Measurements from ENCODE around the gene PARD6B.
"Not testable (repeated sequence)": the region's sequence is repeated elsewhere in the genome, so short reads cannot be mapped to it uniquely, and the experiment has no call there.

The PARD6B gene

DNA sequence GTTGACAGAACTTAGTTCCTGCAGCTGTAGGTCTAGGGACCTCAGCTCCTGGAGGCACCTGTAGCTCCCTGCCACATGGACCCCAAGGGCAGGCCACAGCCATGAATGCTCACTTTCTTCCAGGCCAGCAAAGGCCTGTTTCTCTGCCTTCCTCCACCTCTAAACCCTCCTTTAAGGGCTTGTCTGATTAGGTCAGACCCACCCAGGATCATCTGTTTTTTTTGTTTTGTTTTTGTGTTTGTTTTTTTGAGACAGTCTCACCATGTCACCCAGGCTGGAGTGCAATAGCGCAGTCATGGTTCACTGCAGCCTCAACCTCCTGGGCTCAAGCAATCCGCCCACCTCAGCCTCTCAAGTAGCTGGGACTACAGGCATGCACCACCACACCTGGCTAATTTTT is 52.0 kb downstream of the PARD6B start:
- Mint-ChIP-seq H3K4me3 (no peak overlapping the region), H3K4me1 (no peaks in the 10 kb centered on the region), H3K27ac (no peak overlapping the region), H3K27me3 (peaks cover 1% of the 10 kb centered on the region), H3K9me3 (no peaks in the 10 kb centered on the region), H3K36me3 (ENCODE audit: low read depth) (no peaks in the 10 kb centered on the region)
- ATAC-seq: no peak
- no peak for DNase-seq

DNA sequence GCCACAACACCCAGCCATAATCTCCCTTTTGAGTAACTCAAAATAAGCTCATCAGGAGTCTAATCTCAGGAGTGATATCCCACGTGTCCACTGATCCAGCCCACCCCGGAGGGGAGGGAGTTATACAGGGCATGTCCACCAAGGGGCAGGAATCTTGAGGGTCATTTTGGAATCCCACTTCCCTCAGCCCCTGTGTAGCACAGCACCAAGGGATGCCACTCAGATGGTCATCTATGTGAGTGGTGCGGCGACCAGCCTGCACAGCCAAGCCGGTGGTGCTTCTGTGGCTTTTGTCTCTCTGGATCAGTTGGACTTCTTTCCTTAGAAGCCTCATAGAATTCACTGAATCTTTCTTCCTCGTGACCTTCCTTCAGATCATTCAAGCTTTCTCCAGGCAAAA is 52.5 kb downstream of the PARD6B start:
- ATAC-seq: no peak
- no peak overlapping the region for H3K27ac Mint-ChIP-seq
- peaks cover 1% of the 10 kb centered on the region for H3K27me3 Mint-ChIP-seq
- H3K4me3 Mint-ChIP-seq: no peak overlapping the region
- H3K36me3 Mint-ChIP-seq (ENCODE audit: low read depth): no peaks in the 10 kb centered on the region
- no peaks in the 10 kb centered on the region for H3K4me1 Mint-ChIP-seq
- H3K9me3 Mint-ChIP-seq: no peaks in the 10 kb centered on the region
- DNase-seq: no peak

GRCh38 chr20:50784464-50784863 is 53.1 kb downstream of the PARD6B start:
- H3K36me3 Mint-ChIP-seq (ENCODE audit: low read depth): no peaks in the 10 kb centered on the region
- no peak overlapping the region for H3K4me3 Mint-ChIP-seq
- peaks cover 1% of the 10 kb centered on the region for H3K27me3 Mint-ChIP-seq
- H3K4me1 Mint-ChIP-seq: no peaks in the 10 kb centered on the region
- H3K9me3 Mint-ChIP-seq: no peaks in the 10 kb centered on the region
- no peak overlapping the region for H3K27ac Mint-ChIP-seq
- DNase-seq (no peak), ATAC-seq (no peak)

DNA sequence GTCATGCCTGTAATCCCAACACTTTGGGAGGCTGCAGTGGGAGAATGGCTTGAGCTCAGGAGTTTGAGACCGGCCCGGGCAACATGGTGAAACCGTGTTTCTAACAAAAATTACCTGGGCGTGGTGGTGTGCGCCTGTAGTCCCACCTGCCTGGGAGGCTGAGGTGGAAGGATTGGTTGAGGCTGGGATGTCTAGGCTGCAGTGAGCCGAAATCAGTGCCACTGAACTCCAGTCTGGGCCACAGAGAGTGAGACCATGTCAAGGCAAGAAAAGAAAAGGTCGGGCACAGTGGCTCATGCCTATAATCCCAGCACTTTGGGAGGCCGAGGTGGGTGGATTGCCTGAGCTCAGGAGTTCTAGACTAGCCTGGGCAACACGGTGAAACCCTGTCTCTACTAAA is 55.3 kb downstream of the PARD6B start:
- no peak for DNase-seq
- Mint-ChIP-seq H3K27me3 (peaks cover 1% of the 10 kb centered on the region), H3K9me3 (no peaks in the 10 kb centered on the region), H3K36me3 (ENCODE audit: low read depth) (no peaks in the 10 kb centered on the region), H3K4me3 (no peak overlapping the region), H3K4me1 (peaks cover 4% of the 10 kb centered on the region), H3K27ac (no peak overlapping the region)
- no peak for ATAC-seq

- ATAC-seq (no peak), DNase-seq (no peak)
- Mint-ChIP-seq H3K36me3 (ENCODE audit: low read depth) (no peaks in the 10 kb centered on the region), H3K9me3 (no peaks in the 10 kb centered on the region), H3K4me1 (peaks cover 4% of the 10 kb centered on the region), H3K27ac (no peak overlapping the region), H3K4me3 (no peak overlapping the region), H3K27me3 (peaks cover 1% of the 10 kb centered on the region)
Observed at GRCh38 chr20:50787181-50787580, 55.8 kb downstream of the PARD6B start.

GRCh38 chr20:50788045-50788991 is 56.9 kb downstream of the PARD6B start:
- Mint-ChIP-seq H3K4me3 (no peak overlapping the region), H3K4me1 (peaks cover 4% of the 10 kb centered on the region), H3K36me3 (ENCODE audit: low read depth) (no peaks in the 10 kb centered on the region), H3K27me3 (peaks cover 1% of the 10 kb centered on the region), H3K27ac (no peak overlapping the region), H3K9me3 (no peaks in the 10 kb centered on the region)
- no peak for DNase-seq
- no peak for ATAC-seq

DNA sequence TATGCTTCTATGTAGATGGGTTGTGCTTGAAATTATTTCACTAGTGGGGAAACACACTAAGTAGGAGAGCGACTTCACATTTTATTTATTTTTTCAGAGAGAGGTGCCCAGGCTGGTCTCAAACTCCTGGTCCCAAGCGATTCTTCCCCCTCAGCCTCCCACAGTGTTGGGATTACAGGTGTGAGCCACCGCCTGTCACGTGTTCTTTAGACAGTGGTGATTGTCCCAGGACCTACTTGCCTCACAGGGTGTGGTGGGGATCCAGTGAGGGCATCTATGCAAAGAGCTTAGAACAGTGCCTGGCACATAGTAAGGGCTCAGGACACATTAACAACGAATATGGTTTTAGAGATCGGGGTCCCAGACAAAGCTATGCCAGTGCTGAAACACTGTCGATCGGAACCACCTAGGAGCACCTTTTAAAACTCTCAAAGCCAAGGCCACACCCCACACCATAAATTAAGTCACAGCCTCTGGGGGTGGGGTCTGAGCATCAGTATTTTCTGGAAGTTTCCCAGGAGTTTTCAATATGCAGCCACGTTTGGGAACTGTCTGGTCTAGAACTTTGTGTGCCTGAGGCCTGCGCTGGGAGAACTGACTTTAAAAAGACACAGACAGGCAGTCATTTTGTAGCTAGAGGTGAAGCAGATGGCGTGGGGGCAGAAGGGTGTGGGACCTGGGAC is 58.7 kb downstream of the PARD6B start:
- DNase-seq: no peak
- no peaks in the 10 kb centered on the region for H3K36me3 Mint-ChIP-seq (ENCODE audit: low read depth)
- no peaks in the 10 kb centered on the region for H3K27me3 Mint-ChIP-seq
- ATAC-seq: no peak
- no peaks in the 10 kb centered on the region for H3K9me3 Mint-ChIP-seq
- H3K4me3 Mint-ChIP-seq: no peak overlapping the region
- H3K27ac Mint-ChIP-seq: no peak overlapping the region
- peaks cover 9% of the 10 kb centered on the region for H3K4me1 Mint-ChIP-seq

- no peaks in the 10 kb centered on the region for H3K9me3 Mint-ChIP-seq
- no peak overlapping the region for H3K27ac Mint-ChIP-seq
- no peaks in the 10 kb centered on the region for H3K27me3 Mint-ChIP-seq
- H3K4me3 Mint-ChIP-seq: no peak overlapping the region
- peak; percentile 80 for ATAC-seq
- H3K4me1 Mint-ChIP-seq: peaks cover 12% of the 10 kb centered on the region
- no peaks in the 10 kb centered on the region for H3K36me3 Mint-ChIP-seq (ENCODE audit: low read depth)
- peak; percentile 90 for DNase-seq
Observed at GRCh38 chr20:50790651-50791277, 59.4 kb downstream of the PARD6B start.

GRCh38 chr20:50792708-50793574 is 61.6 kb downstream of the PARD6B start:
- Mint-ChIP-seq H3K27me3 (no peaks in the 10 kb centered on the region), H3K9me3 (no peaks in the 10 kb centered on the region), H3K36me3 (ENCODE audit: low read depth) (peaks cover 3% of the 10 kb centered on the region), H3K27ac (peak overlapping the region; percentile 46), H3K4me3 (no peak overlapping the region), H3K4me1 (peaks cover 21% of the 10 kb centered on the region)
- ATAC-seq (no peak), DNase-seq (no peak)

- not testable (repeated sequence) for H3K9me3 Mint-ChIP-seq; H3K27ac Mint-ChIP-seq; H3K36me3 Mint-ChIP-seq (ENCODE audit: low read depth); H3K27me3 Mint-ChIP-seq; ATAC-seq
- Mint-ChIP-seq H3K4me1 (peaks cover 21% of the 10 kb centered on the region), H3K4me3 (peak overlapping the region; percentile 24)
- DNase-seq: peak; percentile 67
Observed at GRCh38 chr20:50793575-50794016, 62.2 kb downstream of the PARD6B start.

DNA sequence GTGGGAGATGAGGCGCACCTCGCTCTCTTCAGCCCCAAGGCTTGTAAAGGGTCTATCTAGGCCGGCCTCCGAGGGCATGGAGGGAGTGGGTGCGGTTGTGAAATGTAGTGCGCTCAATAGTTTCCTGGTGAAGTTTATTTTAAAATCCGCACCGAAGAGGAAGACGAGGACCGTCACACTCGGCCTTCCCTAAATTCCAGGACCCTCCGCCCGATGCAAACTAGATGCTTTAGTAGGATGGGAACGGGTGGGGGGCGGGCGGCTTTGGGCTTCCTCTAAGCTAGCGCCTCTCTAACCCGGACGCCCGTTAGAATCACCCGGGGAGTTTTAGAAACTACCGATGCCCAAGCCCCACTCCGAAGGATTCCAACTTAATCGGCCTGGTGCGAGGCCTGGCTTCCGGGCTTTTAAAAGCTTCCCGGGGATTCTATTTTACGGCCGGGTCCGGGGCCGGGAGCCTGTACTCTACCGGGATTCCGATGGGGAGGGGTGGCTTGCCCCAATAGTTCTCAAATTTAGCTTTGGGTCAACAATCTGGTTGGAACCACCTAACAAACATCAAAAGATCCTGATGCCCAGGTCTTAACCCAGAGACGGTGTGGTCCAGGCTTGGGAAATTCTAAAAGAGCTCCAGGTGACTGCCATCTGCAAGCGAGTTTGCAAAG is 62.9 kb downstream of the PARD6B start:
- Mint-ChIP-seq H3K36me3 (ENCODE audit: low read depth) (peaks cover 3% of the 10 kb centered on the region), H3K27me3 (no peaks in the 10 kb centered on the region), H3K4me1 (peaks cover 25% of the 10 kb centered on the region), H3K9me3 (no peaks in the 10 kb centered on the region), H3K4me3 (peak overlapping the region; percentile 68), H3K27ac (no peak overlapping the region)
- DNase-seq: peak; percentile 22
- peak; percentile 2 for ATAC-seq

- Mint-ChIP-seq H3K27ac (peak within 1 kb of the TSS; percentile 74), H3K4me3 (peak within 1 kb of the TSS; percentile 87), H3K36me3 (ENCODE audit: low read depth) (peaks cover 3% of the 10 kb centered on the region), H3K9me3 (no peaks in the 10 kb centered on the region), H3K27me3 (no peaks in the 10 kb centered on the region), H3K4me1 (peaks cover 32% of the 10 kb centered on the region)
- peak; percentile 87 for DNase-seq
- peak; percentile 88 for ATAC-seq
Observed at GRCh38 chr20:50794846-50795634, 63.7 kb downstream of the PARD6B start, which contains the start of gene BCAS4. Gene BCAS4 (plus strand): TSS chr20:50795061. CDS start chr20:50795084, 23 bp downstream.

- Mint-ChIP-seq H3K27me3 (no peaks in the 10 kb centered on the region), H3K4me1 (peaks cover 29% of the 10 kb centered on the region), H3K9me3 (no peaks in the 10 kb centered on the region), H3K27ac (no peak overlapping the region), H3K36me3 (ENCODE audit: low read depth) (peaks cover 3% of the 10 kb centered on the region), H3K4me3 (no peak overlapping the region)
- DNase-seq (no peak), ATAC-seq (no peak)
Observed at GRCh38 chr20:50797142-50797541, 65.8 kb downstream of the PARD6B start.

Measured in activated naive CD8-positive, alpha-beta T cell treated with anti-CD3 and anti-CD28 coated beads, Interleukin-2, amount 50 U/mL, for 24 hours (primary cell).